B cell (primary cell): ENCODE measurements around the gene PSMC5.

Source experiments
- EZH2 ChIP-seq: IDR thresholded peaks from 2 replicates; pipeline ENCODE4 v1.6.1; 2012; ENCODE audit warnings: borderline replicate concordance, low read depth, mild to moderate bottlenecking, moderate library complexity, low read length; ENCODE audit not compliant: insufficient read depth, poor library complexity, severe bottlenecking
- TF ChIP-seq, protein P1 (sequence below): fragments of 200-600 bp; IDR thresholded peaks from one replicate; pipeline ENCODE4 v1.8.0; 2022; ENCODE audit warnings: antibody characterized with exemption, mild to moderate bottlenecking

DNA sequence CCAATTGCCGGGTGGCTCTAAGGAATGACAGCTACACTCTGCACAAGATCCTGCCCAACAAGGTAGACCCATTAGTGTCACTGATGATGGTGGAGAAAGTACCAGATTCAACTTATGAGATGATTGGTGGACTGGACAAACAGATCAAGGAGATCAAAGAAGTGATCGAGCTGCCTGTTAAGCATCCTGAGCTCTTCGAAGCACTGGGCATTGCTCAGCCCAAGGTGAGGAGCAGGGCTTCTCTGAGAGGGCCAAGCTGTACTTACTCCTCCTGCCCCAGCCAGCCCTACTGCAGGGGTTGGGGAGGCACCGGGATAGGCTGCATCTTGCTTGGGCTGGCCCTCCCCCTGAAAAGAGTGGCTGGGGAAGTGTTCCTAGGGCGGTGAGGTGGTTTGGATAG is 3.0 kb downstream of the PSMC5 start:
- TF ChIP-seq, protein P1, sequence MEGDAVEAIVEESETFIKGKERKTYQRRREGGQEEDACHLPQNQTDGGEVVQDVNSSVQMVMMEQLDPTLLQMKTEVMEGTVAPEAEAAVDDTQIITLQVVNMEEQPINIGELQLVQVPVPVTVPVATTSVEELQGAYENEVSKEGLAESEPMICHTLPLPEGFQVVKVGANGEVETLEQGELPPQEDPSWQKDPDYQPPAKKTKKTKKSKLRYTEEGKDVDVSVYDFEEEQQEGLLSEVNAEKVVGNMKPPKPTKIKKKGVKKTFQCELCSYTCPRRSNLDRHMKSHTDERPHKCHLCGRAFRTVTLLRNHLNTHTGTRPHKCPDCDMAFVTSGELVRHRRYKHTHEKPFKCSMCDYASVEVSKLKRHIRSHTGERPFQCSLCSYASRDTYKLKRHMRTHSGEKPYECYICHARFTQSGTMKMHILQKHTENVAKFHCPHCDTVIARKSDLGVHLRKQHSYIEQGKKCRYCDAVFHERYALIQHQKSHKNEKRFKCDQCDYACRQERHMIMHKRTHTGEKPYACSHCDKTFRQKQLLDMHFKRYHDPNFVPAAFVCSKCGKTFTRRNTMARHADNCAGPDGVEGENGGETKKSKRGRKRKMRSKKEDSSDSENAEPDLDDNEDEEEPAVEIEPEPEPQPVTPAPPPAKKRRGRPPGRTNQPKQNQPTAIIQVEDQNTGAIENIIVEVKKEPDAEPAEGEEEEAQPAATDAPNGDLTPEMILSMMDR, result no peak
- TF ChIP-seq EZH2, result no peak
